ENCODE measurements around the gene PRSS21.

Gene PRSS21

GRCh38 chr16:2846511-2847310, 29.7 kb downstream of the PRSS21 start:
- no peak for DNase-seq

- DNase-seq, result no peak
Observed at GRCh38 chr16:2848933-2849725, 32.1 kb downstream of the PRSS21 start.

GRCh38 chr16:2852003-2852730, 35.1 kb downstream of the PRSS21 start:
- no peak for DNase-seq

GRCh38 chr16:2852731-2853507, 35.9 kb downstream of the PRSS21 start:
- no peak for DNase-seq

GRCh38 chr16:2853531-2854073, 36.6 kb downstream of the PRSS21 start:
- no peak for DNase-seq

- no peak for DNase-seq
Observed at GRCh38 chr16:2854700-2855309, 37.8 kb downstream of the PRSS21 start.

GRCh38 chr16:2855536-2855935, 38.5 kb downstream of the PRSS21 start:
- DNase-seq, result no peak

GRCh38 chr16:2856061-2856670, 39.1 kb downstream of the PRSS21 start:
- DNase-seq, result no peak

GRCh38 chr16:2856686-2857450, 39.8 kb downstream of the PRSS21 start:
- no peak for DNase-seq

- DNase-seq, result peak; percentile 19
Observed at GRCh38 chr16:2857451-2858244, 40.6 kb downstream of the PRSS21 start, which contains the start of gene PRSS22. Gene PRSS22 (minus strand): TSS chr16:2858170. CDS start chr16:2858104, 66 bp downstream.

- DNase-seq, result no peak
Observed at GRCh38 chr16:2858245-2859025, 41.4 kb downstream of the PRSS21 start.

- no peak for DNase-seq
Observed at GRCh38 chr16:2859686-2860265, 42.7 kb downstream of the PRSS21 start.

- DNase-seq, result no peak
Observed at GRCh38 chr16:2860826-2861567, 44.0 kb downstream of the PRSS21 start.

GRCh38 chr16:2865651-2866050, 48.6 kb downstream of the PRSS21 start:
- no peak for DNase-seq

- no peak for DNase-seq
Observed at GRCh38 chr16:2866431-2866830, 49.4 kb downstream of the PRSS21 start.

- DNase-seq, result no peak
Observed at GRCh38 chr16:2867661-2867986, 50.6 kb downstream of the PRSS21 start.

GRCh38 chr16:2867987-2868789, 51.2 kb downstream of the PRSS21 start:
- DNase-seq, result peak; percentile 85

Data from DMS 273 treated with DMSO at 0.1 percent for 48 hours (cell line).